Suprapubic skin (tissue), 3 donors: ENCODE results near the gene DROSHA.

ENCODE experiments used
- CTCF ChIP-seq, 2 donors: fragments of 200-600 bp in 1 of 2; fragments of 450-650 bp in 1 of 2; sonication (generic) in 1 of 2; IDR thresholded peaks; one replicate each; pipeline ENCODE4 v1.5.1; 2016 to 2019; ENCODE audit warnings: antibody characterized with exemption in 2 of 2, mild to moderate bottlenecking in 1 of 2, moderate library complexity in 1 of 2
- POLR2A ChIP-seq, 2 donors: fragments of 450-650 bp; IDR thresholded peaks; one replicate each; pipeline ENCODE4 v1.6.1; 2017; ENCODE audit warnings: antibody characterized with exemption in 2 of 2, mild to moderate bottlenecking in 2 of 2, moderate library complexity in 2 of 2

GRCh38 chr5:31449962-31450361 is 81.9 kb downstream of the DROSHA start:
- no peak for TF ChIP-seq CTCF (IDR thresholded peaks at IDR 0.05)
- TF ChIP-seq POLR2A (IDR thresholded peaks at IDR 0.05): no peak
